Measurements from ENCODE around the gene LRRC55.

Gene LRRC55

GRCh38 chr11:57235761-57236703, 54.3 kb downstream of the LRRC55 start:
- no peak for DNase-seq (ENCODE audit: low read depth, low spot score)

DNA sequence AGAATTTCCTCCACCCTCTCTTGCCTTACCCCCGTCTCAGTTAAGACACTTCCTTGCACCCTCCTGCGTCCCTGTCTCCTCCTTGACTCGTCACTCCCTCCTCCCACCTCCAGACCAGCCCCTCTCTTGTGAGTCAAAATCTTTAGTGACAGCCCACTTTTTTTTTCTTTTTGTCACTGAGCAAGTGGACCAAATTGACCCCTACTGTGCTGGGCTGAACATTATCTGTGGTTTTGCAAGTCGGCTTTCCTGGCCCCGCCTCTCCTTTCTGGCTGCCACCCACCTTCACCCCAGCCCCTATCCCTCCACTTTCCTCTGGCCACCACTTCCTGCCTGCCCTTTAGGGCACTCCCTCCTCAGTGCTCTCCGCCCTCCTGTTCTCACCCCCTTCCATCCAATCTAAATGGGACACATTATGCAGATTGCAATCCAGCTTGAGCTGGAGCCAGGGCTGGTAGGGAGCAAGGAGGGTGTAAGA, 55.5 kb downstream of the LRRC55 start, which contains the start of gene APLNR:
TSS of gene APLNR (minus strand) at position 47 of the 478 bp plus-strand sequence. CDS start 246 bp downstream, outside the sequence.
- DNase-seq (ENCODE audit: low read depth, low spot score): no peak

GRCh38 chr11:57239348-57239747, 57.6 kb downstream of the LRRC55 start:
- no peak for DNase-seq (ENCODE audit: low read depth, low spot score)

- DNase-seq (ENCODE audit: low read depth, low spot score): no peak
These were observed 58.3 kb downstream of the LRRC55 start for GRCh38 chr11:57240007-57240406.

- DNase-seq (ENCODE audit: low read depth, low spot score): no peak
These were observed 59.0 kb downstream of the LRRC55 start for GRCh38 chr11:57240757-57241156.

Data from smooth muscle cell of the brain vasculature (primary cell).